ENCODE data around the gene RPL23. TPM values are rescaled to one million over a fixed set of nuclear protein-coding genes. Genes with fewer than 3 reads are reported as not detected.

The RPL23 gene
- total RNA-seq, 1 experiment from 2014 or later, result 1,631 TPM

DNA sequence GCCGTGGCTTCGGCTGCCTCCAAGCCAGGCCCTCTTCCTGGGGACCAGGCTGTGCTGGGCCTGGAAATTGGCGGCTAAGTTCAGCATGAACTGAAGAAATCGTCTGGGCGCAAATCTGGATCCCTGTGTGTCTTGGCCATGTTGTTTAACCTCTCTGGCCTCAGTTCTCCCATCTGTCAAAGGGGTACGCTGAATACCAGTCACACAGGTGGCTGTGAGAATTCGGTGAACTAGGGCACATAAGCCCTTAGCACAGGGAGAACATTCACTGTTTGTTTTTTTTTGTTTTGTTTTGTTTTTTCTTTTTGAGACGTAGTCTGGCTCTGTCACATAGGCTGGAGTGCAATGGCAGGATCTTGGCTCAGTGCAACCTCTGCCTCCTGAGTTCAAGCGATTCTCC lies 35.3 kb upstream of the RPL23 start:
- ChIA-PET POLR2A (no interaction called here), RAD21 (ENCODE audit: low non-redundant PET in 1 of 2, low total read pairs in 2 of 2, uncharacterized antibody in 2 of 2, unreplicated experiment in 2 of 2) (no interaction called here), CTCF (no interaction called here)
- H3K9ac ChIP-seq (ENCODE audit: low read length), result no peak overlapping the region
- intact Hi-C loops (cut with micrococcal nuclease), result no loop called here
- no peaks in the 10 kb centered on the region for H4K20me1 ChIP-seq (ENCODE audit: insufficient read depth)
- no TSS peak for BruUV-seq (replicated peaks)
- no peak for ATAC-seq
- DNase-seq (ENCODE audit: low read depth, low spot score), result no peak
- TF ChIP-seq ELF1 (IDR thresholded peaks at IDR 0.05; ENCODE audit: borderline replicate concordance, low read depth), result no peak
- TF ChIP-seq POLR2AphosphoS5 (IDR thresholded peaks at IDR 0.05; ENCODE audit: low read depth, low read length), result no peak
- TF ChIP-seq SP1 (IDR thresholded peaks at IDR 0.05; ENCODE audit: low read depth), result no peak
- TF ChIP-seq, protein P1, sequence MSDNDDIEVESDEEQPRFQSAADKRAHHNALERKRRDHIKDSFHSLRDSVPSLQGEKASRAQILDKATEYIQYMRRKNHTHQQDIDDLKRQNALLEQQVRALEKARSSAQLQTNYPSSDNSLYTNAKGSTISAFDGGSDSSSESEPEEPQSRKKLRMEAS (IDR thresholded peaks at IDR 0.05), result no peak
- TF ChIP-seq, protein P2, sequence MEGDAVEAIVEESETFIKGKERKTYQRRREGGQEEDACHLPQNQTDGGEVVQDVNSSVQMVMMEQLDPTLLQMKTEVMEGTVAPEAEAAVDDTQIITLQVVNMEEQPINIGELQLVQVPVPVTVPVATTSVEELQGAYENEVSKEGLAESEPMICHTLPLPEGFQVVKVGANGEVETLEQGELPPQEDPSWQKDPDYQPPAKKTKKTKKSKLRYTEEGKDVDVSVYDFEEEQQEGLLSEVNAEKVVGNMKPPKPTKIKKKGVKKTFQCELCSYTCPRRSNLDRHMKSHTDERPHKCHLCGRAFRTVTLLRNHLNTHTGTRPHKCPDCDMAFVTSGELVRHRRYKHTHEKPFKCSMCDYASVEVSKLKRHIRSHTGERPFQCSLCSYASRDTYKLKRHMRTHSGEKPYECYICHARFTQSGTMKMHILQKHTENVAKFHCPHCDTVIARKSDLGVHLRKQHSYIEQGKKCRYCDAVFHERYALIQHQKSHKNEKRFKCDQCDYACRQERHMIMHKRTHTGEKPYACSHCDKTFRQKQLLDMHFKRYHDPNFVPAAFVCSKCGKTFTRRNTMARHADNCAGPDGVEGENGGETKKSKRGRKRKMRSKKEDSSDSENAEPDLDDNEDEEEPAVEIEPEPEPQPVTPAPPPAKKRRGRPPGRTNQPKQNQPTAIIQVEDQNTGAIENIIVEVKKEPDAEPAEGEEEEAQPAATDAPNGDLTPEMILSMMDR (IDR thresholded peaks at IDR 0.05 in 2 of 3, conservative IDR thresholded peaks at IDR 0.05 in 1 of 3; ENCODE audit: borderline replicate concordance in 1 of 3, insufficient read depth in 1 of 3, low read depth in 2 of 3, low read length in 2 of 3), result no peak
- TF ChIP-seq ZFX (IDR thresholded peaks at IDR 0.05), result no peak
- TF ChIP-seq, protein P3, sequence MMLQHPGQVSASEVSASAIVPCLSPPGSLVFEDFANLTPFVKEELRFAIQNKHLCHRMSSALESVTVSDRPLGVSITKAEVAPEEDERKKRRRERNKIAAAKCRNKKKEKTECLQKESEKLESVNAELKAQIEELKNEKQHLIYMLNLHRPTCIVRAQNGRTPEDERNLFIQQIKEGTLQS (IDR thresholded peaks at IDR 0.05), result no peak
- no peak for TF ChIP-seq CEBPB (IDR thresholded peaks at IDR 0.05; ENCODE audit: low read depth)
- TF ChIP-seq TCF7L2 (IDR thresholded peaks at IDR 0.05; ENCODE audit: borderline replicate concordance, extremely low read depth, insufficient read depth, insufficient read length), result no peak
- H3K27ac ChIP-seq (ENCODE audit: low read depth, low read length), result no peak overlapping the region
- no peaks in the 10 kb centered on the region for H3K9me3 ChIP-seq (ENCODE audit: control insufficient read depth in 1 of 2, insufficient read depth in 1 of 2, low read depth in 1 of 2, low read length in 2 of 2)
- peaks cover 0 to 3% of the 10 kb centered on the region in 2 experiments; a peak in 2 of 4 replicates for H3K4me1 ChIP-seq (ENCODE audit: control insufficient read depth in 1 of 2, insufficient read depth in 2 of 2, low read length in 2 of 2)
- H3K9me2 ChIP-seq (ENCODE audit: insufficient read depth), result no peaks in the 10 kb centered on the region
- H3K4me3 ChIP-seq (replicated peaks in 1 of 2; ENCODE audit: low read depth in 1 of 2, low read length in 2 of 2), result no peak overlapping the region
- H2AFZ ChIP-seq (ENCODE audit: low read depth, low read length, poor library complexity, severe bottlenecking), result no peak overlapping the region
- H3K27me3 ChIP-seq (ENCODE audit: insufficient read depth, low read length), result no peaks in the 10 kb centered on the region
- H3K4me2 ChIP-seq (ENCODE audit: low read length), result no peak overlapping the region
- peaks cover 63% of the 10 kb centered on the region for H3K79me2 ChIP-seq (ENCODE audit: insufficient read depth, low read length)
- H3K36me3 ChIP-seq (ENCODE audit: control insufficient read depth in 1 of 2, insufficient read depth in 2 of 2, low read length in 2 of 2), result peaks cover 12 to 34% of the 10 kb centered on the region in 2 experiments; a peak in 3 of 4 replicates
